Fibroblast of villous mesenchyme (primary cell): ENCODE measurements around the gene MEF2A. TPM values are rescaled to one million over a fixed set of nuclear protein-coding genes. Genes with fewer than 3 reads are reported as not detected.

Source experiments
- DNase-seq: peaks from one replicate; pipeline ENCODE4 v3.0.0-alpha.2; 2010; ENCODE audit warnings: low read depth
- H3K4me3 ChIP-seq: 2 replicates; pipeline ENCODE4 v1.5.1; 2011; ENCODE audit warnings: low read depth, mild to moderate bottlenecking, low read length
- total RNA-seq: library from RNA; depleted of rRNA; stranded (reverse); fragments of >200 nt; gene quantifications from 2 replicates; pipeline ENCODE4 v1.2.3, GENCODE V29; 2012
- TF ChIP-seq, protein P1 (sequence below): IDR thresholded peaks from 2 replicates; pipeline ENCODE4 v1.5.1; 2012; ENCODE audit warnings: low read depth, mild to moderate bottlenecking, low read length; ENCODE audit not compliant: insufficient read depth

The MEF2A gene
- total RNA-seq, 1 donor = 28.1 TPM

- TF ChIP-seq, protein P1, sequence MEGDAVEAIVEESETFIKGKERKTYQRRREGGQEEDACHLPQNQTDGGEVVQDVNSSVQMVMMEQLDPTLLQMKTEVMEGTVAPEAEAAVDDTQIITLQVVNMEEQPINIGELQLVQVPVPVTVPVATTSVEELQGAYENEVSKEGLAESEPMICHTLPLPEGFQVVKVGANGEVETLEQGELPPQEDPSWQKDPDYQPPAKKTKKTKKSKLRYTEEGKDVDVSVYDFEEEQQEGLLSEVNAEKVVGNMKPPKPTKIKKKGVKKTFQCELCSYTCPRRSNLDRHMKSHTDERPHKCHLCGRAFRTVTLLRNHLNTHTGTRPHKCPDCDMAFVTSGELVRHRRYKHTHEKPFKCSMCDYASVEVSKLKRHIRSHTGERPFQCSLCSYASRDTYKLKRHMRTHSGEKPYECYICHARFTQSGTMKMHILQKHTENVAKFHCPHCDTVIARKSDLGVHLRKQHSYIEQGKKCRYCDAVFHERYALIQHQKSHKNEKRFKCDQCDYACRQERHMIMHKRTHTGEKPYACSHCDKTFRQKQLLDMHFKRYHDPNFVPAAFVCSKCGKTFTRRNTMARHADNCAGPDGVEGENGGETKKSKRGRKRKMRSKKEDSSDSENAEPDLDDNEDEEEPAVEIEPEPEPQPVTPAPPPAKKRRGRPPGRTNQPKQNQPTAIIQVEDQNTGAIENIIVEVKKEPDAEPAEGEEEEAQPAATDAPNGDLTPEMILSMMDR = no peak
- no peak for DNase-seq
- no peak overlapping the region for H3K4me3 ChIP-seq
These were observed 154.7 kb downstream of the MEF2A start for GRCh38 chr15:99720533-99720932.

DNA sequence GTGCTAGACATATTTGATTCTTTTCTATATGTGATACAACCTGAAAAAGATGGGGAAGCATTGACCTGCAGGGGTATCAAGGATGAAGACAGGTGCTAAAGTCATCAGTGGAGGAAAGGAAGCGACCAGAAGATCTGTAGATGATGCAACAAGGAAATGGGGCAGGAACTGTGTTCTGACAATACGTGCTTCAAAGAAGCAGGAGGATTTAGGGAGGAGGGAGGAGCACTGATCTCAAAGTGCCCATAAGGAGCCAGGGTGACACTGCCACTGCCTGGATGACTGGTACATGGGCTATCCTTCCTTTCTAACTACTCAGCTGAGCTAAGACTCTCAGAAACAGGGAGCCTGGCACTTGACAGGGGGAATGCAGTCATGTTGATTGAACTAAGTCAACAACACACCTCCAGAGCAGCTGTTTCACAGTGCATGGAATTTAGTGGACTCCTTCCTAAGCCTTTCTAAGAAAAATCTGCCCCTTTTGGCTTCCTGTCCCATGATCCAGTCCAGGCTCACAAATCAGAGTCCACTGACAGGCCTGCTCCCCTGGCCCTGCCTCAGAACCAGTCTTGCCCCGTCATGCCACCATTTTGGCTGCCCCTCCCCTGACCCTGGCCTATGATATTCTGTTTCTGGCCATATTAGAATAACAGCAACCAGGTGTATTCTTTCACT, 155.5 kb downstream of the MEF2A start:
- H3K4me3 ChIP-seq = no peak overlapping the region
- no peak for DNase-seq
- TF ChIP-seq, protein P1 = no peak

- H3K4me3 ChIP-seq = no peak overlapping the region
- TF ChIP-seq, protein P1 = no peak
- no peak for DNase-seq
These were observed 156.1 kb downstream of the MEF2A start for GRCh38 chr15:99721896-99722295.

GRCh38 chr15:99722406-99722805, 156.6 kb downstream of the MEF2A start:
- TF ChIP-seq, protein P1 = no peak
- H3K4me3 ChIP-seq = no peak overlapping the region
- no peak for DNase-seq

GRCh38 chr15:99726333-99726732, 160.5 kb downstream of the MEF2A start:
- no peak for DNase-seq
- TF ChIP-seq, protein P1 = no peak
- no peak overlapping the region for H3K4me3 ChIP-seq

DNA sequence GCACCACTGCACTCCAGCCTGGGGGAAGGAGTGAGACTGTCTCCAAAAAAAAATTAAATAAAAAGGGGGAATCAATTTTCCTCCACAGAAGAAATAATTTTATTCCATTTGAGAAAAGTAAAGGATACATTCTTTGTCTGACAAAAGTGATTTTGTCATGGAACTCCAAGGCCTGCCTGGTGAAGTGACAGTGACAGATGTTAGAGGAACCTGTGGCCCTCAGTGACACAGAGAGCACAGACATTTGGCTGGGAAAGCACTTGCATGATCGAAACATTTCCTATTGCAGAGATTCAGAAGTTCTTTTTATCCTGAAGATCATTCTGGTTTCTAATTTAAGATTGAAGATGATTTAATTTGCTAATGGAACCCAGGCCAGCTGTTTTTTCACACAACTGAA, 161.5 kb downstream of the MEF2A start:
- no peak for DNase-seq
- TF ChIP-seq, protein P1 = no peak

GRCh38 chr15:99727733-99728132, 161.9 kb downstream of the MEF2A start:
- H3K4me3 ChIP-seq = no peak overlapping the region
- no peak for DNase-seq
- TF ChIP-seq, protein P1 = no peak

More for the DNA sequence above, 161.5 kb downstream of the MEF2A start:
- H3K4me3 ChIP-seq = no peak overlapping the region
